Stimulated activated CD4-positive, alpha-beta T cell treated with anti-CD3 and anti-CD28 coated beads, Interleukin-2, amount 100 ng/mL, for 48 hours (primary cell): Measurements from ENCODE around the gene ABCE1.

Experiments
- DNase-seq, 2 donors: peaks; one replicate each; pipeline ENCODE4 v3.0.0-alpha.2; 2020

Gene ABCE1

GRCh38 chr4:145177906-145178538, 79.9 kb downstream of the ABCE1 start:
- no peak for DNase-seq

- no peak for DNase-seq
Measured at GRCh38 chr4:145178740-145179280, 80.7 kb downstream of the ABCE1 start.
